ENCODE results near the gene GABPB2.

DNA sequence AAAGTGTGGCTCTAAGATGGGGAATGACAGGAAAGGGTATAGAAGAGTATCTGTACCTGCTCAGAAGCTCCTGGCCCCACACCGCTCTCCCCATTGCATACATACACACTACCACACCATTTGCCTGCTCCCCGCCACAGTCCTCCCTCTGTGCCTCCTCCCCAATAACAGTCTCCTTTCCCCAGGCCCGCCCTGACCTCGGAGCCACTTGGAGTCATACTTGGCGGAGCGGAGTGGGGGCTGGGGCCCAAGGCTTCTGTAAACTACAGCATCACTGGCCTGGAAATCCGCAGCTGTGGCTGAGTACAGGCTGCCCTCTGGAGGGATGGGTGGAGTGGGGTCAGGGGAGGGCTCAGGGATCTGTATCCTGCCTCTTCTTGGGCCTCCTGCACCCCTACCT lies 67.2 kb downstream of the GABPB2 start:
- TF ChIP-seq YY1 (IDR thresholded peaks at IDR 0.05; ENCODE audit: insufficient read depth, insufficient read length) (no peak), SUZ12 (IDR thresholded peaks at IDR 0.05; ENCODE audit: extremely low read depth, insufficient read depth, insufficient read length) (no peak)

Data from NT2/D1 (cell line).